Stimulated activated CD8-positive, alpha-beta memory T cell treated with anti-CD3 and anti-CD28 coated beads, Interleukin-2, amount 100 ng/mL, for 48 hours (primary cell): Measurements from ENCODE around the gene NISCH.

ENCODE experiments used
- DNase-seq, 2 donors: peaks; one replicate each; pipeline ENCODE4 v3.0.0-alpha.2; 2020; ENCODE audit warnings: low read depth in 2 of 2

The NISCH gene

DNA sequence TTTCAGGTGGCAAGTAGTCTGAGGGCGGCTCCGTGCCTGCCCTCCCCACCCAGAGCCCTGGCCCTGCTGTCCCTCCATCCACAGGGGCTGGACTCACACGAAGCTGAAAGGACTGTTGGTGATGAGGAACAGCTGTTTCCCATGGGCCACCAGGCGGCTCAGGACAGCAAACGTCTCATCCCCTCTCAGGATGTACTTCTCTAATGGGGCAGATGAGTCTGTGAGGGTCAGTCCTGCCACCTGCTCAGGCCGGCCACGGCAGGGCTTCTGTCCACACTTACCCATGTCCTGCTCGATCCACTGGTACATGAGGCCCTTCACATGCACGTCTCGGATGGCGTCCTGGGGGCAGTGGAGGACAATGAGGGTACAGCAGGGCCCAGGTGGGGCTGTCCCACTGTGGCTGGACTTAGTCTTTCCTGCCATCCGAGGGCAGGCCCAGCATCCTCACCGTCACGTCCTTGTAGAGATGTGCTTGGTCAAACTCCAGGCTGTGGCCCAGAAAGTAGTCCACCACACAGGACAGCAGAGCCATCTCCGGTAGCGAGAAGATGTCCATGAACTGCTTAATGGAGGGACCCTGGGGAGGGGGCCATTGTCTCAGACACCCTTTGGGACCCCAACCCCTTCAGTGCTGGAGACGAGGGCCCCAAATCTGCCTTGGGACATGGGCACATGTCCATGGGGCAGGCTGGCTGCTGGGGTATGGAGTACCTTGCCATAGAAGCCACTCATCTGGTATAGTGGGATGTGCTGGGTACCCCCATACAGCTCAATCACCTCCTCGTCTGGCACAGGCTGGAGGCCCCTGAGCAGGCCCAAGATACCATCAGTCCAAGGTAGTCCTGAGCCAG lies 72.6 kb downstream of the NISCH start:
- DNase-seq, result no peak

DNA sequence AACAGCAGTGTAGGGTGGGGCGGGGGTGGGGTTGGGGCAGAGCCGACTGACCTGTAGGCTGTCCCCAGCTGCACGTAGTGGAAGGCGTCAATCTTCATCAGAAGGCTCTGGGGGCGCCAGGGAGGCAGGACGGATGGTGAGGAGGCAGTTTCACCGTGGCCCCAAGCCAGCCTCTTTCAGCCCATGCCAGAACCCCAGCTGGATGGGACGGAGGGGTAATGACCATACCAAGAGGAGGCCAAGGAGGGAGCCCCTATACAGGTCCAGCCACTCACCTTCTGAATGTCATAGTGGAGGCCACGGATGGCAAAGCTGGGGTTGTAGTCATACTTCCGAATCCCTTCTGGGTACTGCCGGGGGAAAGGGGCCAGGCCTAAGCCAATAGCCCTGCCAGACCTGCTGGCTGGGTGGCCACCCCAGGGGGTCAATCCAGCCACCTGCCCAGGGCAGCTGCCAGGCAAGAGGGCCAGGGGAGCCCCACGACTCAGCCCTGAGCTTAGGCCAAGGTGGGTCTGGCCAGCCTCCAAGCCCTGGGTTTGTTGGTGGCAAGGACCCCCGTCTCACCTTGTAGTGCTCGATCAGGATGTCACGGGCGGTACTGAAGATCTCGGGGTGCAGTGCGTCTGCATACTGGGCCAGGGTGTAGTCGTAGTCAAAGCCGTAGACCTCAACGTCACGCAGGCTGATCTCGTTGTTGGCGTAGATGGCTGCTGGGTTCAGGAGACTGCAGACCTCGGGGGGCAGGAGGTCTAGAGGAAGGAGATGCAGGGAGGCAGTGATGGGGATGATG lies 73.4 kb downstream of the NISCH start:
- DNase-seq, result no peak

DNA sequence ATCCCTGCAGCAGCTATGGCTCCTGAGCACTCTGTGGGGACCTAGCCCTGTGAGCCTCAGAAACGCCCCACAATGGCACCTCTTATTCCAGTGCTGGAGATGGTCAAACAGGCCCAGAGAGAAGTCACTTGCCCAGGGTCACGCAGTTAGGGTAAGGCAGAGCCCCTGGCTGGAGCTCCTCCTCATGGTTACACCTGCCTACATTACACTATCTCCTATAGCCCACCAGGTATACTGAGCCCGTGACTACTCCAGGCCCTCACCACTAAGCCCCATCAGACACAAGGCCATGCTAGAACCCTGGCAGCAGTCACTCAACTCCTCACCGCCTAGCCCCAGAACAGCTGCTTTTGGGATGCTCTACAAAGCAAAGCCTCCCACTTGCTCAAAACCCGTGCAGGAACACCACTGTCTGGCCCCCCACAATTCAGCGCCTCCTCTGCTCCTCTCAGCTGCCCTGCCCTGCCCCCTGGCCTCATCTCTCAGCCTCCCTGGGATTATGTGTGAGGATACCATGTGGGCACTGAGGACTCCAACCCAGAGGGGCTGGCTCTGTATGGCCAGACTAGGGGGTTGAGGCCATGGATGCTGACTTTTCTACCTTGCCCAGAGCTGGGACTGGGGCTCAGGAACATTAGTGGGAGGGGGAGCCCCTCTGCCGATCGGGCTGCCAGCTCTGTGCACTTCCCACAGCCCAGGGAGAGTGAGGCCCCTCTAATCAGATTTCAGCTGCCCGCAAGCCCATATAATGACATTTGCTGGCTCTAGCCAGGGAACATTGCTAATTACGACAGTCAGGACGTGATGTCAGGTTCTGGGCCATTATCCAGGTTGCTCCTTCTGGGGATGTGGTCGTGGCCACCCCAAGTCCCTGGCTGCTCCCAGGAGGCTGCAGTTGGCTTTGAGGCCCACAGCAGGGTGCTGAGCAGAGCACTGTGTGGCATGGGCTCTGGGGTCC lies 74.3 kb downstream of the NISCH start:
- DNase-seq, result no peak

DNA sequence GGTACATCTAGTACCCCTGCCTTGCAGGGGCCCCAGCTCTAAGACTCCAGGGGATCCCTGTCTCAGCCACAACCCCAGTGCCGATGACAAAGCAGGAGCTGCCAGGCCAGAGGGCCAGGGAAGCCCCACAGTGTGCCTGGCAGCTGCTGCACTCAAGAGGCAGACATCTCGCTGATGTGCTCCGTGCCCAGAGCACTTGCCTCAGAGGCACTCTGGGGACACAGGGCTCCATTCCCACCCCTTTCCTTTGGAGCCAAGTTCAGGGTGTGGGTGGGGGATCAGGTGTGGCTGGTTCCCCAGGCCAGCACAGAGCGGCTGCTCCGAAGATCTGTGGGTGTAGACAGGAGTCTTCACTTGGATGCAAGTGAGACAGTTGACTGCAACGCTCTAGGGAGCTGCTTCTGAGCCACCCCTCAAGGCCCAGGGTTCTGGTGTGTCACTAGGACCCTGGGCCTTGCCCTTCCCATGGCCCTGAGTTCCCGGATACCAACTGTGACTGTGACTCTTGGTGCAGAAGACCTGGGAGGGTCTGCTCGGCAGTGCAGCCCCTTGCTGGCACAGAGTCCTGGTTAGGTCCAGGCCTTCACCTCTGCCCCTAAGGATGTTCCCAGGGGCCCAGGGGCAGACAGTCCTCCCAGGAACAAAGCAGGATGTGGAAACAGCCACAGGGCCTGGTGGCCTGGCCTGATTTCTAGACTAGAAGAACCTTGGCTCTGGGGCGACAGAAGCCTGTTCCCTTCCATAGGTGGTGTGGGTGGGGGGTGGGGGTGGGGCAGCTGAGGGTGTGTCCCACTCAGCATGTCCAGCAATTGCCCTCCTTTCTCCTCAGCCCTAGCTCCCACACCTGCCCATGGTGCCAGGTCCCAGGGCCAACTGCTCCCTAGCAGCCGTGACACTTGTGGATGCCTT lies 75.8 kb downstream of the NISCH start:
- DNase-seq, result no peak

DNA sequence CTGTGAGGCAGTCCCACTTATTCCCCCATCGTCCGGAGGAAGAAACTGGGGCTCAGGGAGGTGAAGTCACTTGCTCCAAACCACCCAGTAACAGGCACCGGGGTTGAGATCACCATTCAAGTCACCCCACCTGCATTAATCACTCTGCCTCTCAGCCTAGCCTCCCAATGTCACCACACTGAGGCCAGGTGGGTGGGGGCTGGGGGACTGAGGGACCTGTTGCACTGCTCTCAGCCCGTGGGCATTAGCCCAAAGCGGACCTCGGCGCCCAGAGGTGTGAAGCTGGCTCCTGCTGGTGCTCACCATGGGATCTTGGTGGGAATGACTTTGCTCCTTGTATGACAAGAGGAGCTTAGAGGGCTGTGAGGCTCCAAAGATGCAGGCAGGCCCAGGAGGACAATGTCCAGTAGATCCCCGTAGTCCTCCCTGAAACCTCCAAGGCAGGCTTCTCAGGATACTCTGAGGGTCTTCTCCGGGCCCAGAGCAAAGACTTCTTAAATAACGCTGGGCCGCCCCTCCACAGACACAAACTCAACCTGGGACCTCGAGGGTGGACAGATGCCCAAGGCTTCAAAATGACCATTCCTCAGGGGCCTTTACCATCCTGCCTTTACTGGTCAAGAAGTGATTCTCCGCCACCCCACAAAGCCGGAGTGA lies 76.6 kb downstream of the NISCH start:
- no peak for DNase-seq

DNA sequence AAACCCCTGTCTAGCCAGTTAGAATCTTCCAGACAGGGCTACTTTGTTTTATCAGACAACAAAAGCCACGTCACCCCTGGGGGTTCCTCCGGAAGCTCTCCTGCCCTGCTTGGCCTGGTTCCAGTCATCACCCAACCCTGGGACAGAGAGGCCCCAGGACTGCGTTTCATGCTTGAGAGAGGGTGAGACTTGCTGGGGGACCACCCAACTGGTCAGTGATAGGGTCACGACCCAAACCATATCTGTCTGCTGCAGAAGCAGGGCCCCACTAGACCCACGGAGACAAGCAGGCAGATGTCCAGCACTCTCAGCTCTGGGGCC lies 77.1 kb downstream of the NISCH start:
- DNase-seq, result no peak

DNA sequence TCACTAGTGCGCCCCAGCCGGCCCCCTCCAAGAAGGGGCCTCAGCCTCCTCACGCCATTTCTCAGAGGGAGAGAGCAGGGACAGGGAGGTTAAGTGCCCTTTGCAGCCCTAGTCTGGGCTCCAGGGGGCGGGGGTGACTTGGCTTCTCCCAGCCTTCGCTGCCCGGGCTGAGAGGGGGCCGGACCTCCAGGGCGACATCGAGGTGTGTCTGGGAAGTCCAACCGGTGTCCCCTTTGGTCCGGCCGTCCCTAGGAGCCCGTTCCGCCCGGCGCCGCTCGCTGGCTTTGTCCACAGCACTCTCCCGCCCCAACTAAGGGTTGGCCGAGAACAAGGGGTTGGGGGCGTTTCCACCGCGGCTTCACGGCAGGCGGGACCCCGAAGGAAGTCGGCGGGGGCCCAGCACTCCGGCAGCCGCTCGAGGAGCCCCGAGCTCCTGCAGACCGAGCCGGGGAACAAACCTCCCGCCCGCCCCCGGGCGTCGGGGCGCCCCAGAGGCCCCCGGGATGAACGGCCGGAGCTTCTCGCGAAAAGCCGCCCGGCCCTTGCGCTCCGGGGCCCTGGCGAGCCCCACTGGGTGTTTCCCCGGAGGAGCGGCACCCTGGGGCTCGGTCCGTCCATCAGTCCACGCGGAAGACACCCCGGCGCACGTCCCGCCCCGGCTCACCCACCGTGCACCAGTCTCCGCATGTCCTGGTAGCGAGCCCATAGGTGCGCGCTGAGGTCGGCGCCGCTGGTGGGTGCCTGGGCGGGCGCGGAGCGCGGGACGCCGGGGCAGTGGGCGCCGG lies 77.6 kb downstream of the NISCH start:
- DNase-seq, result peak in 1 of 2 donors; percentile 28

DNA sequence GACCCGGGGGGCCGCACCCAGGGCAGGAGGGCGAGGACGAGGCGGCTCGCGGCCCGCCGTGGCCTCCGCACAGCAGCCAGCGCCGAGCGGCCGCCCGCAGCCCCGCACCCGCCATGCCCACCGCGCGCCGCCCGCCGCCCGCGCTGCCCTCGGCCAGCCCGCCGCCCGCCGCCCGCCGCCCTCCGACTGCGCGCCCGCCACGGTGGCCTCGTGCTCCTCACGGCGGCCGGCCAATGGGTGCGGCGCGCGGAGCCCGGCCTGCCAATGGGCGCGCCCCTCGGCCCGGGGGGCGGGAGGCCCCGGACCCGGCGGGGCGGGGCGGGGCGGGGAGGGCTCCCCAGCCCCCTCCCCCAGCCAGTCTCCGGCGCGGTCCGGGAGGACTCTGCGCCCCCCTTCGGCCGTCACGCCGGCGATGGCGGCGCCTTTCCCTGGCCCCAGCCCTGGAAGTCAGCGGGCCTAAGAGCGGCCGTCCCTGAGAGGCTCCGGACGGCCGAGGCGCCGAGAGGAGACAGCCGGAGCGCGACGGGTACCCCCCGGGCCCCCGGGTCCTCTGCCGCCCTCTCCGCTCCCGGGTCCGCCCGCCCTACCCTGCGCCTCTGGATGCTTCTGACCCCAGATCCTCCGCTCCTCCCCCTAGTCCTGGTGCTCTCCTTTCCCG lies 78.3 kb downstream of the NISCH start, which contains the start of gene NT5DC2:
NT5DC2 (minus strand) TSS at position 235 of the 658 bp plus-strand sequence; CDS start at position 115, 120 bp downstream.
- peak; percentile 56 to 73 for DNase-seq

DNA sequence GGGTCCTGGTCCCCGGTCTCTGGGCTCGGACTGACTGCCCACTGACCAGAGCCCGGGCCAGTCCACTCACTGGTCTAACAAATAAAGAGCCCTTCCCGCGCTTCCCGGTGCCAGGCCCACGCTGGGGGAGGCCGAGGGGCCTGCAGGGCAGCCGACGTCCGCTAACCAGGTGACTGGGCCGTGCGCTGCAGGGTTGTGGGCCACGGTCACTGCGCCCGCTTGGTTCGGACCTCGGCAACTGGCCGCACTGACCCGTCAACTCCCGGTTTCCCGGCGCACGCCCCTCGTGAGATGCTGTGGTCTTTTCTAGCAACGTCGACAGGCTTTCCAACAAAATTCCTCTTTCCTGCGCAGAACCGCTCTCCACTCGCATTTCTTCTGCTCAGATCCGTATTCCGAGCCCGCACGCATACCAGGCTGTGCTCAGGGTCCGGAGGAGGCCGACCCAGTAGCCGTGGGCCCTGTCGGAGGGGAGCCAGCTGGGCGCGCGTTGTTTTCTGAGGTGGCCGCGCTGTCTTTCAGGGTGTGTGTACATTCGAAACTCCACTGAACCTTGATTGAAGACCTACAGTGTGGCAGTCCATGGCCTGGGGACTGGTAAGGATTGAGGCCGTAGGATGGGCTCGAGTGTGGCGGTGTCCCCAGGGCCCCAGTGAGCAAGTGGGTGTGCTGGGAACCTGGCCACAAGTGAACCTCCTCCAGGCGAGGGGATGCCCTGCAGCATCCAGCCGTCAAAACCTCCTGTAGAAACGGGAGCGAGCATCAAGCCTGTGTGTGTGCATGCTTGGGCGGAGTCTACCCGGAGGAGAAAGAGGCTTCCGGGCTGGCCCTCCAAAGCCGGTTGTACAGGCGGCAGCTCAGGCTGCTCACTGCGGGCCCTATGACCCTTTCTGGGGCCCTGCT lies 79.1 kb downstream of the NISCH start:
- DNase-seq, result no peak

DNA sequence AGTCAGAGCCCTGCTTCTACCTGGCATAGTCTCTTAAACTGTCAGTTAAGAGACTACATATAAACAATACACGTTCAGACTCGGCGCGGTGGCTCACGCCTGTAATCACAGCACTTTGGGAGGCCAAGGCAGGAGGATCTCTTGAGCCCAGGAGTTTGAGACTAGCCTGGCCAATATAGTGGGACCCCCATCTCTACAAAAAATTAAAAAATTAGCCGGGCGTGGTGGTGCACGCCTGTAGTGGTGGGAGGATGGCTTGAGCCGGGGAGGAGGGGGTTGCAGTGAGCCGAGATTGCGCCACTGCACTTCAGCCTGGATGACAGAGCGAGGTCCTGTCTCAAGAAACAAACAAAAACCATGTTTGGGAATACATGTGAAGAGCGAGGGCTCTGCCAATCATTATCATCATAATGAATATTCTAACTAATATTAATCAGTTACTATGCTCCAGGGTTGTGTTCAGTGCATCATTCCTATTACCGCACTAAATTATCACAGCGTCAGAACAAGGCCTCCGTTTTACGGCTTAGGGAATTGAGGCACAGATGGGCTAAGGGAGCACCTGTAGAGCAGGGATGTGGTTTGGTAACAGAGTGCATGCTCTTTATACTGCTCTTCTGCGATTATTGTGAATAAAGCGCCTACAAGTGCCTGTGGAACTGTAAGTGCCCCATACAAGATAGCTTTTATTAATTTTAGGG lies 80.2 kb downstream of the NISCH start:
- DNase-seq, result no peak

DNA sequence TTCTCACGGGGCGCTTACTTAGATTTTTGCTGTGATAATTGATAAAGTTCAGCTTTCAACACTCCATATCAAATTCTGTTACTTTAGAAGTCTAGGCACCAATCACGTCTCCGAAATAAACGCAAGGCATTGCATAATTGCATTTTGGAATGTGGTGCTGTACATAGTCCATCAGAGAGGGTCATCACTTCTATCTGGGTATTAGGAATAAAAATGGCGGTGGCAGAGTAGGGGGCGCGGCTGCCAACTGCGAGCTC lies 80.6 kb downstream of the NISCH start:
- no peak for DNase-seq

DNA sequence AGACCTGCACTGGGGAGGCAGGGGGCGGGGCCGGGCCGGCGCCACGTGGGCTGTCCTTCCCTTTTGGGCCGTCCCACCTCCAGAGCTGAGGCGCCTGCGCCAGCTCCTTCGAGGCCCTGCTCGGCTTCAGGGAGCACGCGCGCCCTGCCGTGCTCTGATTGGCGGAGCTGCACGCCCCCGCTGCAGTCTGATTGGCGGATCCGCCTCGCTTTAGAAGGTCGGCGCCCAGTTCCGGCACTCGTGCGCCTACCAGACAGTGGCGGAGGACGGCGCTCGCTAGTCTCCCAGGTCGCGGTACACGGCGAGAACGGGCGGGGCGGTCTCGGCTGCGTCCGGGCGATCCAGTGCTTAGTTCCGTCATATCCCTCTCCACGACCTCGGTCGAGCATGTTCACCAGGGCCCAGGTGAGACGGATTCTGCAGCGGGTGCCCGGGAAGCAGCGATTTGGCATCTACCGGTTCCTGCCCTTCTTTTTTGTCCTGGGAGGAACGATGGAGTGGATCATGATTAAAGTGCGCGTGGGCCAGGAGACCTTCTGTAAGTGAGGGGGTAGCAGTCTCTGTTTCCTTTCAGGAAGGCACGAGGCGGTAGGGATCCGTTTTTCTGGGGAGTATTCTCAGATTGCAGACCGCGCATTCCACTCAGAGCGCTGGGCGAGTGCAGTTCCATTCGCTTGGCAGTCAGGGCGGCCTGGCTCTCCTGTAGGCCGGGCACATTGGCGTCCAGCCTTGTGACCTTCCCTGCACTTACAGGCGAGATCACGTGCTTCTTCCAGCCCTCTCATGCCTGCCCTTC lies 81.2 kb downstream of the NISCH start, which contains the start of gene UQCC5:
UQCC5 (plus strand) TSS at position 237 of the 796 bp plus-strand sequence; CDS start at position 388, 151 bp downstream.
- DNase-seq, result peak; percentile 95 to 96

DNA sequence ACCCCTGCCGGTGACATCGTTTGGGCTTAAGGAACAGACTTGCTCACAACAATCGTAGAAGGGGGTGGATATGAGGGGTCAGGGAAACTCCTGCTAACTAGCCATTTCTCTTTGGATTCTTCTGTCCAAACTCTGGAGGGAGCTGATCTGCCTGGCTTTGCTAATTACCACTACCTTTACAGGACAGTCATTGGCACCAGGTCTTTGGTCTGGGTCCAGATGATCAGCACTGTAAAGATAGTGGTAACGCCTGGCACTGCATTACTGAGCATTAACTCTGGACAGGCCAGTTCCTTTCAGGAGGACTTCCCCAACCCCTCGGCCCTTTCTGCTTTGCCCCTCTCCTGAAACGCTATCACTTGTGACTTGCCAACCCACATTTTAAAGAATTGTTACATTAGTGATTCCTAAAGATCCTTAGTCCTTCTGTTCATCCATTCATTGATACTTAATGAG lies 81.8 kb downstream of the NISCH start:
- DNase-seq, result no peak

DNA sequence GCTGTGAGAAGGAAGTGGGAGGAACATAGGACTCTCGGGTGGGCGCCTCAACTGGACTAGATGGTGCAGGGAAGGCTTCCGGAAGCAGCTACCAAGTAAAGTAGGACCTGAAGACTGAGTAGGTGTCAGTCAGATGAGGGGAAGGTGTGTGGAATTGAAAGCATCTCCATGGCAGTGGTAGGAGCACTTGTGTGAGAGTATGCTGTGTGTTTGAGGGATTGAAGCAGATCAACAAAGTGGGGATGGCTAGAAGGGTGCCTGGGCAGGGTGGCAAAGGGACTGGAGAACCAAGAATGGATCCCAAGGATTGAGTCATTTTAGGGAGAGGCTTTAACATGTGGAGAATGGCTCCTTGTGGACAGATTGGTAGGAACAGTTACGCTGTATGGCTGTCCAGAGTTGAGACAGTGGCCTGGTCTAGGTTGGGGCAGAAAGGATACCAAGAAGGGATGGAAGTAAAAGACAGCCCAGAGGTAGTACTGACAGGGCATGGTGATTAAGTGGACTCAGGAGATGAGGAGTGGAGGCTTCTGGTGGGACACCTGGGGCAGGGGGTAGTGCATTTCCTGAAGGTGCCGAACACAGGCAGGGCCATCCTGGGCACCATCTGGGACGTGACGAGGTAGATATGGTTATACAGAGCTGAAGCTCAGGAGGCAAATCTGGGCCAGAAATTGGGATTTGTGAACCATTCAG lies 82.5 kb downstream of the NISCH start:
- no peak for DNase-seq

DNA sequence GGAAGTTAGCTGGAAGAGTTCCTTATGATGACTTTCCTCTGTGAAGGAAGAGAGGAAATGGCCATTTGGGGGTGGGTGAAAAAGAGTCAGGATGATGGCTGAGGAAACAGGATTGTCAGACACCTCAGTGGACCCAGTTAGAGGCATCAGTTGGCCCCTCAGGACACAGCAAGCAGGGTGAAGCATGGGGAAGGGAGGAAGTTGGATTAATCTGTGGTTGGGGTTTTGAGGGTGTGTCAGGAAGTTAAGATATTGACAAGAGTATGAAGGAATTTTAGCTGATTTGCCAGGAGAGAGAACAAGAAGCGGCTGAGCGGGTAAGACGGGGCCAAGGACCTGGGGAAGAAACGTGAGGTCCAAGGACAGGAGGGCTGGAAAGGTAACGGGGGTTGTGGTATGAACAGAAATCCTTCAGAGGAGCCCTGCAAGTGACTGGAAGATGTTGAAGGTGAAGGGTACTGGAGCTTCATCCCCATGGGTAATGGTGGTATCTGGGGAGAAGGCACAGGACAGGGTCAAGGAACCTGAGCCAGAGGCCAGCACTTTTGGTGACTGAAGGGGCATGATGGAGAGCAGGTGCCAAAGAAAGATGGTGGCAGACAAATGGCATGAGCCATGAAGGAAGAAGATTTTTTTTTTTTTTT lies 83.7 kb downstream of the NISCH start:
- DNase-seq, result no peak
